ENCODE measurements around the gene EVC2.
A peak's percentile ranks its signal among the peaks of the same experiment; 100 is the strongest.

EVC2 gene, protein sequence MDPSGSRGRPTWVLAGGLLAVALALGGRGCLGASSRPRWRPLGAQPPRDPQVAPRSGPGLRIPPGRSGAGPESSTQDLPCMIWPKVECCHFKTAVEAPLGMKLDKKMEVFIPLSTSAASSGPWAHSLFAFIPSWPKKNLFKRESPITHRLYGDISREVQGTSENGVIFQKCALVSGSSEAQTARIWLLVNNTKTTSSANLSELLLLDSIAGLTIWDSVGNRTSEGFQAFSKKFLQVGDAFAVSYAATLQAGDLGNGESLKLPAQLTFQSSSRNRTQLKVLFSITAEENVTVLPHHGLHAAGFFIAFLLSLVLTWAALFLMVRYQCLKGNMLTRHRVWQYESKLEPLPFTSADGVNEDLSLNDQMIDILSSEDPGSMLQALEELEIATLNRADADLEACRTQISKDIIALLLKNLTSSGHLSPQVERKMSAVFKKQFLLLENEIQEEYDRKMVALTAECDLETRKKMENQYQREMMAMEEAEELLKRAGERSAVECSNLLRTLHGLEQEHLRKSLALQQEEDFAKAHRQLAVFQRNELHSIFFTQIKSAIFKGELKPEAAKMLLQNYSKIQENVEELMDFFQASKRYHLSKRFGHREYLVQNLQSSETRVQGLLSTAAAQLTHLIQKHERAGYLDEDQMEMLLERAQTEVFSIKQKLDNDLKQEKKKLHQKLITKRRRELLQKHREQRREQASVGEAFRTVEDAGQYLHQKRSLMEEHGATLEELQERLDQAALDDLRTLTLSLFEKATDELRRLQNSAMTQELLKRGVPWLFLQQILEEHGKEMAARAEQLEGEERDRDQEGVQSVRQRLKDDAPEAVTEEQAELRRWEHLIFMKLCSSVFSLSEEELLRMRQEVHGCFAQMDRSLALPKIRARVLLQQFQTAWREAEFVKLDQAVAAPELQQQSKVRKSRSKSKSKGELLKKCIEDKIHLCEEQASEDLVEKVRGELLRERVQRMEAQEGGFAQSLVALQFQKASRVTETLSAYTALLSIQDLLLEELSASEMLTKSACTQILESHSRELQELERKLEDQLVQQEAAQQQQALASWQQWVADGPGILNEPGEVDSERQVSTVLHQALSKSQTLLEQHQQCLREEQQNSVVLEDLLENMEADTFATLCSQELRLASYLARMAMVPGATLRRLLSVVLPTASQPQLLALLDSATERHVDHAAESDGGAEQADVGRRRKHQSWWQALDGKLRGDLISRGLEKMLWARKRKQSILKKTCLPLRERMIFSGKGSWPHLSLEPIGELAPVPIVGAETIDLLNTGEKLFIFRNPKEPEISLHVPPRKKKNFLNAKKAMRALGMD

GRCh38 chr4:5708449-5709206 is at the start of gene EVC2:
EVC2 (minus strand) TSS chr4:5708559; CDS start chr4:5708513, 46 bp downstream.
- DNase-seq (ENCODE audit: low read depth, low spot score) = no peak

DNA sequence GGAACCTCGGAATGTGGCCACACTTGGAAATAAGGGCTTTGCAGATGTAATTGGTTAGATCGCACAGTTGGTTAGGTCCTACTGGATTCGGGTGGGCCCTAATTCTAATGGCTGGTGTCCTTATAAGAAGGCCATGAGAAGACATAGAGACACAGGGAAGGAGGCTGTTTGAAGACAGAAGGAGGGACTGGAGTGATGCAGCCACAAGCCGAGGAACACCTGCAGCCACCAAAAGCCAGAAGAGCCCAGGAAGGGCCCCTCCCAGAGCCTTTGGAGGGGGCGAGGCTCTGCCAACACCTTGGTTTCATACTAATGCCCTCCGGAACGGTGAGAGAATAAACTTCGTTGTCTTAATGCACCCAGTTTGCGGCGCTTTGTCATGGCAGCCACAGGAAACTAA is 49.6 kb upstream of the EVC2 start:
- no peak for DNase-seq (ENCODE audit: low read depth, low spot score)

DNA sequence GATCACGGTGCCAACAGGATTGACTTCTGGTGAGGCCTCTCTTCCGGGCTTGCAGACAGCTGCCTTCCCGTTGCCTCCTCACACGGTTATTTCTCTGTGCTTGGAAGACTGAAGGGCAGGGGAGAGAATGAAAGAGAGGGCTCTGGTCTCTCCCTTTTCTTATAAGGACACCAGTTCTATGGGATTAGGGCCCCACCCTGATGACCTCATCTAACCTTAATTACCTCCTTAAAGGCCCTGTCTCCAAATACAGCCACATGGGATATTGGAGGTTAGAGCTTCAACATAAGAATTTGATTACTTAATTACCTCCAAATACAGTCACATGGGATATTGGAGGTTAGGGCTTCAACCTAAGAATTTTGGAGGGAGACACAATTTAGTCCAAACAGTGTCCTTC is 49.2 kb upstream of the EVC2 start:
- no peak for DNase-seq (ENCODE audit: low read depth, low spot score)

GRCh38 chr4:5757091-5757490 is 48.7 kb upstream of the EVC2 start:
- no peak for DNase-seq (ENCODE audit: low read depth, low spot score)

GRCh38 chr4:5756271-5756670 is 47.9 kb upstream of the EVC2 start:
- DNase-seq (ENCODE audit: low read depth, low spot score) = no peak

DNA sequence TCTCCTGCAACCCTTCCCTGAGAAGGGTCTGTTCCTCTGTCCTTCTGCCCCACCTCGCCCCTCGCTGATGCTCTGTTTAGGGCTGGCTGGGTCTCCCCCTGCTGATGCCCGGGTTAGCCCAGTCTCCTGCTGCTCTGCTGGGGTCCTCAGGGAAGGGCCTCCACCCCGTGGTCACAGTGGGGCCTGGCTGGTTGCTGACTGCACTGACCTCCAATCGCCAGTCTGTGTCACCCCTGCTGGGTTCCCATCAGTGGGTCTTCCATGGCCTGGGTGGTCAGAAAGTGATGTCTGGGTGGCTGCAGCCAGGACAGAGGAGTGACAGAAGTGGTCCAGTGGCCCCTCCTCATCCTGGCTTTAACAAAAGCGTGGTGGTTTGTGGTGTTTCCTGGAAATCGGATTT is 47.3 kb upstream of the EVC2 start:
- no peak for DNase-seq (ENCODE audit: low read depth, low spot score)

DNA sequence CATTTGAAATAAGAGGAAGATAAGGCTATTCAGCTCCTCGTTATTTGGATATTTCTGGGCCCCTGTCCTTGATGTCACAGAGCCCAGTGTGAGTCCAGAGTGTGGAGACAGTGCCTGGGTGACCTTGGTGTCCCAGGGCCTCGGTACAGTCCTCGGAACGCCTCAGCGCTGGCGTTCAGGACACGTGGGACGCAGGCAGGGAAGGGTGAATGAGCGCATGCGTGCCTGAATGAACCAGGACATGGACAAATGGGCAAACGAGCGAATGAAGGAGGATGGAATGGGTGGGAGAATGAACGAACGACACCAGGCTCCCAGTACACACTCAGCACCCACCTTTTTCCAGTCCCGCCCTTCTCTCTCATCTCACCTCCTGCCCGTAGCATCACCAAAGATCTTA is 46.8 kb upstream of the EVC2 start:
- DNase-seq (ENCODE audit: low read depth, low spot score) = no peak

DNA sequence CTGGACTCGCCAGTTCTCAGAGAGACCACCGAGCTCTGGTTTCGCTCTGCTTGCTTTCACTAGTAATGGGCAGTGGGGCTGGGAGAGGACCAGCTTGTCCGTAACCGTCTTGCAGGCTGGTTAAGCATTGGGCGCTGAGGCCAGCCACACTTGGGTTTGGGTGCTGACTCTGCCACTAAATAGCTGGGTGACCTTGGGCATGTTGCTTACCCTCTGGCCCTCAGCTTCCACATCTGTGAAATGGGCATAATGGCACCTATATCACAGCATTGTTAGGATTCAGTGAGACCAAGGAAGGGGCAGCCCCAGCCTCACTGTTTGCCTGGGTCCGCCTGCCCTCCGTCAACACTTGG is 46.1 kb upstream of the EVC2 start:
- no peak for DNase-seq (ENCODE audit: low read depth, low spot score)

DNA sequence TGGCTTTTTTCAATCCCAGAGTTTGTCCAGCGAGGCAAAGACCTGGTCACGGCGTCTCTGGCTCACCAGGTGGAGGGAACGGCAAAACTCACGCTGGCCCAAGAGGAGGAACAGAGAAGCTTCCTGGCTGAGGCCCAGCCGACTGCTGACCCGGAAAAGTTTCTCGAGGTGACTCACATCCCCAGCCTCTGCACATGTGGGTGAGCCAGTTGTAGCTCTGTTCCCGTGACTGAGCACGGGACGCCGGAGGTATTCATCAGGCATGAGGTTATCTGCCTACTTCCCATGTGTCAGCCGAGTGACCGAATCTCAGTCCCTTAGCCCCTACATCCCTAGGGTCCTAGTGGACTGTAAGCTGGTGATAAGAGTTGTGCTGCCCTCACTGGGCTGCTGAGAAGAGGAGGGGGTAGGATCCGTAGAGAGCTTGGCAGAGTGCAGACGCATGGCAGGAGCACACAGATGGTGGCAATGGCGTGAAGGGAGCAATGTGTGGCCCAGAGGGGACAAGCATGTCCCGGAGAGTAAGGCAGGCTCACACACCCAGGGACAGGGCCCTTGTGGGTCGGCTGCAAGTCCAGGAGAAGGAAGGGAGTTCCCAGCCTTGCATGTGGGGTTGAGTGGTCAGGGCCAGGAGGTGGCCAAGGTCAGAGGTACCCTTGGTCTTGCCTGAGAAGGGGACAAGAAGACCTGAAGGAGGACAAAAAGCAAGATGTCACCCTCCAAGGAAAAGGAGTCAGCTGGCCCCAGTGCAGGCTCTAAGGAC is 45.6 kb upstream of the EVC2 start:
- no peak for DNase-seq (ENCODE audit: low read depth, low spot score)

GRCh38 chr4:5753366-5753765 is 45.0 kb upstream of the EVC2 start:
- no peak for DNase-seq (ENCODE audit: low read depth, low spot score)

- peak; percentile 84 for DNase-seq (ENCODE audit: low read depth, low spot score)
Observed at GRCh38 chr4:5752376-5753184, 44.2 kb upstream of the EVC2 start.

DNA sequence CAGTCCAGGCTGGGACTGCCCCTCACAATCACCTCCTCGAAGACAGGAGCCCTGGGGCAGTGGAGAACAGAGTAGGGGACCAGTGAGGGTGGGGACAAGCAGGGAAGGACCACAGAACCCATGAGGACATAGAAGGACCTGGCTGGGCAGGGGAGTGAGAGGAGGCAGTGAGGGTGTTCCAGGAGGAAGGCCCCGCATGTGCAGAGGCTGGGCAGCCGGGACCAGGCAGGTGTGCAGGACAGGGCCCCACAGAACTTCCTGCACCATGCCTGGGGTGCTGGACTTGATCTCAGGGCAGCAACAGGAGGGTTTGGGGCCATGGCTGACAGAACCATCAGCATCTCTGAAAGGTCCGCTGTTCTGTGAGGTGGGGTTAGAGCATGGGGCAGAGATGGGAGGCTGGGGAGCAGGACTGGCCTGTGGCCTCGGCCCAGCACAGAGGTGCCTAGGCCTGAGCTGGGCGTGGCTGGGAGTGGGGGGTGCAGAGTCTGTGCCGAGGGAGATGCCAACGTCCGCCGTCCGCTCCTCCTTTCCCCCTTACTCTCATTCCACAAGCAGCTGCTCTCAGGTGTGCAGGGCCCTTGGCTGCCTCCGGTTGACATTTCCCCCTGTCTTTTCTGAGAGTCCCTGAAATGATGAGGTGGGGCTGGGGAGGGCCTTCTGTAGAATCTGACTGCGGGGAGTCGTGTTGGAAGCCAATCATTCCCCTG is 43.5 kb upstream of the EVC2 start:
- no peak for DNase-seq (ENCODE audit: low read depth, low spot score)

DNA sequence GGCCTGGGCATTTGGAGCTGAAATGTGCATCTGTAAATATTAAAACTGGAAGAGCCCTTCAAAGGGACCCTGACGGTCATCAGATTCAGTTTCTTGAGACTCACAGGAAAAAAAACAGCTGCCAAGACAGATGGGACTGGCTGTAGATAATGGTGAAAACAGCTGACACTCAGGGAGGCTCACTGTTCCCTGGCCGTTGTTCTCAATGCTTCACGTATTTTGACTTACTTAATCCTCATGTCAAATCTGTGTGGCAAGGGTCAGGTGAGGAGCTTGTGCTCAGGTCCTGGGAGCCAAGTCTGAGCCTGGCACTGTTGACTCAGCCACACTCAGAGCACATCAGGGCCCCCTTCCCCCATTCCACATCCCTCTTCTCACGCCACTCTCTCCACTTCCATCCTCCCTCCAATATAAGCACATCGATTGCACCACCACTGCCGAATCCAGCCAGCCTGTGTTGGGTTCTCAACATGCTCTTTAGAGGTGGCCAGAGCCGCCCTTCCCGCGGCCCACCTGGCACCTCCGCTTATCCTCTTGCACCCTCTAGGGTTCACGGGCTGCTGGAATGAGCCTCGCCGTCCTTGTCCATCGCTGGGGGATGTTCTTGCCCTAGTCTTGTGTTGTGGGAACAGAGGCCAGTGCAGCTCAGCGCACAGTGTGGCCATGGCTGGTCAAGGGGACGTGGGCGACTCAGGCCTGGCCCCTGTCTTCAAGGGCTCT is 42.7 kb upstream of the EVC2 start:
- no peak for DNase-seq (ENCODE audit: low read depth, low spot score)

DNA sequence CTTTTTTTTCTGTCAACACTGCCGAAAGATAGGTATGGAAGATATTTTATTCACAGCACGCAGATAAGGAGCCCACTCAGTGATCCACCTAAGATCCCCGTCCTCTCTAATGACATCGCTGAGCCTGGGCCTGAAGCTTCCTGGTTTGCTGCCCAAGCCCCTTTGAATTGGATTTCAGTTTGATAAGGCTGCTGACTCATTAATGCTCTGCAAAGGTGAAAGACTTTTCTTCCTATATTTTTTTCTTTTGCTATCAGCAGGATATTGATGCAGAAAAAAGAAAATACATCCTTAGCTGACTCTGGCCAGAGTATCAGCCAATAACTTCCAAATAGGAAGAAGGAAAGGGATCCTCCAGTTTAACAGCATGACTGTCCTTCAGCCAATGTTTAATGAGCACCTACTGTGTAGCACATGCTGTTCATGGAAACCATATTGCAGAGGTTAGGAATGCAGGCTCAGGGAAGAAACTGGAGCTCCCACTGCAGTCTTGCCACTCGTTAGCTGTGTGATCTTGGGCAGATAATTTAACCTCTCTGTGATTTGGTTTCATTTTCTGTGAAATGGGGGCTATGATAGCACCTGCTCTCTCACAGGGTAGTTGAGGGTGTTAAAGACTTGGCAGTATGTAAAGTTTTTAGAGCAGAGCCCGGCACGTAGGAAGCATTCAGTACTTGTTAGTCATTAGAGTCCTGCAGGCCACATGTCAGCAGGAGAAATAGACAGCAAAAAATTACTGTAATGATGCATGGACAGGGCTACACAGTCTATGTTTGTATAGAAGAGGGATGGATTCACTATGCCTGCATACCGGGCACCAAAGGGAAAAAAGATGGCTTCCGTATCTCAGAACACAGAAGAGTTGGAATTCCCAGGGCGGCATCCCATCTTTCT is 41.9 kb upstream of the EVC2 start:
- DNase-seq (ENCODE audit: low read depth, low spot score) = no peak

DNA sequence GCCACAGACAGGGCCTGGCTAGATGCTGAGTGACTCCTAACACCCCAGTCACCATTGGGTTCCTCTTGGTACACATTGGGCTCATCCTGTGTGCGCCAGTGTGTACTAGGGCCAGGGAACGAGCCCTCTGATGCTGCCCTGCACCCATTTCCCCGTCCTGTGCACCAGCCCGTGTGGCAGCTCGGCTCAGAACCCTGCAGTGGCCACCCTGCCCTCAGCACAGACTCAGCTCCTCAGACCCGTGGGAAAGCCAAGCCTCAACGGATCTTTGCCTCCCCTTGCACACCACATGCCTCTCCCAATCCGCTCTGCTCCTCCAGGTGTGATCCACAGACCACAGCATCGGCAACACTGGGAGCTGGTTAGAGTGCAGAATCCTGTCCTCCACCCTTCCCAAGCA is 41.2 kb upstream of the EVC2 start:
- DNase-seq (ENCODE audit: low read depth, low spot score) = no peak

- no peak for DNase-seq (ENCODE audit: low read depth, low spot score)
Observed at GRCh38 chr4:5747738-5748375, 39.5 kb upstream of the EVC2 start.

Measured in iPS DF 19.7 (cell line).